Dendritic cell treated with granulocyte-macrophage colony-stimulating factor and Interleukin-4, amounts not matched to agents 40 ng/mL and 50 ng/mL, for 4 days (primary cell): ENCODE measurements around the gene MADD.
A peak's percentile ranks its signal among the peaks of the same experiment; 100 is the strongest.
"Not testable (repeated sequence)": the region's sequence is repeated elsewhere in the genome, so short reads cannot be mapped to it uniquely, and the experiment has no call there.

Experiments
- H3K27ac Mint-ChIP-seq: one replicate; pipeline ENCODE4 v1.8.0; 2022; ENCODE audit warnings: mild to moderate bottlenecking, mixed read lengths
- H3K27me3 Mint-ChIP-seq: one replicate; pipeline ENCODE4 v1.8.0; 2022; ENCODE audit warnings: mild to moderate bottlenecking, mixed read lengths
- H3K36me3 Mint-ChIP-seq: one replicate; pipeline ENCODE4 v1.8.0; 2022; ENCODE audit warnings: low read depth, mixed read lengths
- H3K4me1 Mint-ChIP-seq: one replicate; pipeline ENCODE4 v1.8.0; 2022; ENCODE audit warnings: low read depth, mixed read lengths
- H3K4me3 Mint-ChIP-seq: one replicate; pipeline ENCODE4 v1.8.0; 2022; ENCODE audit warnings: mild to moderate bottlenecking, moderate library complexity, mixed read lengths
- H3K9me3 Mint-ChIP-seq: one replicate; pipeline ENCODE4 v1.8.0; 2022; ENCODE audit warnings: mixed read lengths
- intact Hi-C: fragments of 100-400 bp; cut with micrococcal nuclease; formaldehyde crosslinking; loops from one replicate; pipeline ENCODE4 v1.15.0; 2022

Gene MADD

GRCh38 chr11:47327949-47328348 is 58.0 kb downstream of the MADD start:
- intact Hi-C loops, result no loop called here
- Mint-ChIP-seq H3K36me3 (no peaks in the 10 kb centered on the region), H3K9me3 (no peaks in the 10 kb centered on the region), H3K27me3 (no peaks in the 10 kb centered on the region), H3K4me3 (no peak overlapping the region), H3K4me1 (peaks cover 27% of the 10 kb centered on the region), H3K27ac (peak overlapping the region; percentile 68)

- Mint-ChIP-seq H3K27ac (peak overlapping the region; percentile 68), H3K27me3 (no peaks in the 10 kb centered on the region), H3K4me1 (peaks cover 27% of the 10 kb centered on the region), H3K36me3 (no peaks in the 10 kb centered on the region), H3K9me3 (no peaks in the 10 kb centered on the region), H3K4me3 (no peak overlapping the region)
- intact Hi-C loops, result no loop called here
Observed at GRCh38 chr11:47328449-47329390, 58.8 kb downstream of the MADD start.

DNA sequence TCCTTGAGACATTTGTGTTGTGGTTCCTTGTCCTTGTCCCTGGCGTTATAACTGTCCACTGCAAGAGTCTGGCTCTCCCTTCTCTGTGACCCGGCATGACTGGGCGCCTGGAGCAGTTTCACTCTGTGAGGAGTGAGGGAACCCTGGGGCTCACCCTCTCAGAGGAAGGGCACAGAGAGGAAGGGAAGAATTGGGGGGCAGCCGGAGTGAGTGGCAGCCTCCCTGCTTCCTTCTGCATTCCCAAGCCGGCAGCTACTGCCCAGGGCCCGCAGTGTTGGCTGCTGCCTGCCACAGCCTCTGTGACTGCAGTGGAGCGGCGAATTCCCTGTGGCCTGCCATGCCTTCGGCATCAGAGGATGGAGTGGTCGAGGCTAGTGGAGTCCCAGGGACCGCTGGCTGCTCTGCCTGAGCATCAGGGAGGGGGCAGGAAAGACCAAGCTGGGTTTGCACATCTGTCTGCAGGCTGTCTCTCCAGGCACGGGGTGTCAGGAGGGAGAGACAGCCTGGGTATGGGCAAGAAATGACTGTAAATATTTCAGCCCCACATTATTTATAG is 59.6 kb downstream of the MADD start:
- H3K27ac Mint-ChIP-seq, result peak overlapping the region; percentile 68

DNA sequence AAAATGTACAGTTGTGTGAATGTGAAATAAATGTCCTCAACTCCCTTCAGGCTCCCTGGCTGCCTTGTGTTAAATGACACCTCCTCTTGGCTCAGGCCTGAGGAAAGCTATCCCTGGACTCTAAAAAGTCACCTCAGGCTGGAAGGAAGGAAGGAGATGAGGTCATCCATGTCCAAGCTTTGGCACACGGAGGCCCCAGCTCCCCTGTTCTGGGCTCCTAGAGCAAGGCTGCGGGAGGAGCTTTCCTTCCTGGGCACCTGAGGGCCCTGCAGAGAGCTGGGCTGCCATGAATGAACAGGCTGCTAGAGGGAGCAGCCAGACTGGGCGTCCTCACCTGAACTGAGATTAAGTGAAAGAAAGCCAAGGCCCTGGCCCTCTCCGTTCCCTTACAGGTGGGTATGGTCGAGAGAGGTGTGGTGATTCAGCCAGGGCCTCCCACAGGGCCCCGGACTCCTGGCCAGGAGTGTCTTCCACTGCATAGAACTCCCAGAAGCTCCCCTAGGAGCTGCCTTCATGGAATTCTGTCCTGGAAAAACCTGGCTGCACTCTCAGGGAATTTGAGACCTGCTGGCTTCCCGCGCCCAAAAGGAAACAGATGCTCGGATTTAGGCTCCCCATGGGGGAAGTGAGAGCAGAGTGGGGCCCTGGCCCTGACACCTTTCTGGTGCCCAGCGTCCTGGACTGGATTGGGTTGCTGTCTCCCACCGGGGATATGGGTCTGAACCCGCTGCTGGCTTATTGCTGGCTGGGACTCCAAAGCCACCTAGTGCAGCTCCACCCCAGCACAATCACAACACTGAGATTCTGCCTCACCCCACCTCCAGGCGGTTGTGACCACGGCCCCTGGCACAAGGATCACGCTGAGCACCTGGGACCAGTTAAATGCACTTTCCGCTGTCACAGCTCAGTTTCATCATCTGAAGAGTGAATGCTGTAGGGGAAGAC is 60.3 kb downstream of the MADD start:
- Mint-ChIP-seq H3K4me3 (no peak overlapping the region), H3K27me3 (no peaks in the 10 kb centered on the region), H3K27ac (no peak overlapping the region), H3K36me3 (no peaks in the 10 kb centered on the region), H3K4me1 (peaks cover 27% of the 10 kb centered on the region), H3K9me3 (no peaks in the 10 kb centered on the region)
- intact Hi-C loops, result no loop called here

More for the DNA sequence above, 59.6 kb downstream of the MADD start:
- H3K36me3 Mint-ChIP-seq, result no peaks in the 10 kb centered on the region
- intact Hi-C loops, result no loop called here
- no peaks in the 10 kb centered on the region for H3K9me3 Mint-ChIP-seq
- no peak overlapping the region for H3K4me3 Mint-ChIP-seq
- no peaks in the 10 kb centered on the region for H3K27me3 Mint-ChIP-seq
- peaks cover 27% of the 10 kb centered on the region for H3K4me1 Mint-ChIP-seq

DNA sequence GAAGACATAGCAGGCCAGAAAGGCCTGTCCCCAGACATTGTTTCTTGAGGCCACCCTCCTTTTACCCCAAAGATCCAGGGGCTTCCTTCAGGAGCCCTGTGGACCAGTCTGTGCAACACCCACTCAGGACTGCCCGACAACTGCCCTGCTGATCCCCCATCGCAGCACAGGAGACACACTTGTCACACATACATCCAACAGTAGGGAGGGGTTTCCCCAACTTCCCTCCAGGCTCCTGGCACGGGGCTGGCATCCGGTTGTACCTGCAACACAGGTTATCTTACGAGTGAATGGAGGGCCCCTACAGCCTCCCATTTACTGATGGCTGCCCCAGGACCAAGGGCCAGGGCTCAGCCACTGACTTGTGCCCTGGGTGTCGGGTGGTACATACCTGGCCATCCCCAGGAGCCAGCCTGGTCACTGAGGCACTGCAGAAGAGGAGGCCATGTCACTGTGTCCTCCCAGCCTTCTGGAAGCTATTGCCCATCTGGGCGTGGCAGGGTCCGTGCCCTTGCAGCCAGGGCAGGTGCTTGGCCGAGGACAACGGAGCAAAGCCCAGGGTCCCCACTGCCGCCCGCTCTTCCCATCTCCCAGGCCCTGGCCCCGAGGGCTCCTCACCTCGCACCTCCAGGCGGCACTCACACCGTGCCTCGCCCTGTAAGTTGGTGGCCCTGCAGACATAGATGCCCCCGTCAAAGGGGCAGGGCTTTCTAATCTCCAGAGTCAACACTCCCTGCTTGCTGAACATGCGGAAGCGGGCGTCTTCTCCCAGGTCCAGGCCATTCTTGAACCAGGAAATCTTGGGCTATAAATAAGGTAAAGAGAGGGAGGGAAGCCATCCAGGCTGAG is 61.7 kb downstream of the MADD start:
- intact Hi-C loops, result no loop called here
- H3K36me3 Mint-ChIP-seq, result peaks cover 10% of the 10 kb centered on the region
- no peaks in the 10 kb centered on the region for H3K9me3 Mint-ChIP-seq
- H3K4me1 Mint-ChIP-seq, result peaks cover 25% of the 10 kb centered on the region
- H3K27ac Mint-ChIP-seq, result no peak overlapping the region
- no peak overlapping the region for H3K4me3 Mint-ChIP-seq
- H3K27me3 Mint-ChIP-seq, result no peaks in the 10 kb centered on the region

DNA sequence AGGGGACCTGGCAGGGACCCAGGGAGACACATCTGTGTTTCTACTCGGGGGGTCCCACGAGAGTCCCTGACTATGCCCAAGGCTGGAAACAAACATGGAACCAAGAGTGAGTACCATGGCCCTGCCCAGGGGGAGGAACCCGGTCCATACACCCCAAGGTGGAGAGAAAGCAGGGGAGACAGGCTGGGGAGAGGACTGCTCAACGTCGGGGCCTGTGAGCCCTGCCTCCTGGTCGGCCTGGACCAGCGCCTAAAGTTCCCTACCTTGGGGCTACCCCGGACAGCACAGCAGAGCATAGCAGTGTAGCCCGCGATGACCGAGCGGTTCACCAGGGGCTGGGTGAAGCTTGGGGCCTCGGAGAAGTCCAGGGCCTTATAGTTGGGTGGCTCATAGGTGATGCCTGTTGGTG is 62.4 kb downstream of the MADD start:
- Mint-ChIP-seq H3K27me3 (no peaks in the 10 kb centered on the region), H3K9me3 (no peaks in the 10 kb centered on the region), H3K36me3 (peaks cover 17% of the 10 kb centered on the region), H3K4me1 (peaks cover 20% of the 10 kb centered on the region), H3K4me3 (no peak overlapping the region), H3K27ac (no peak overlapping the region)
- intact Hi-C loops, result no loop called here

GRCh38 chr11:47332791-47333525 is 63.0 kb downstream of the MADD start:
- intact Hi-C loops, result no loop called here
- H3K27me3 Mint-ChIP-seq, result no peaks in the 10 kb centered on the region
- H3K36me3 Mint-ChIP-seq, result peaks cover 23% of the 10 kb centered on the region
- peaks cover 14% of the 10 kb centered on the region for H3K4me1 Mint-ChIP-seq
- H3K4me3 Mint-ChIP-seq, result no peak overlapping the region
- no peak overlapping the region for H3K27ac Mint-ChIP-seq
- H3K9me3 Mint-ChIP-seq, result no peaks in the 10 kb centered on the region

GRCh38 chr11:47333526-47333845 is 63.6 kb downstream of the MADD start:
- H3K4me3 Mint-ChIP-seq, result no peak overlapping the region
- peaks cover 9% of the 10 kb centered on the region for H3K4me1 Mint-ChIP-seq
- H3K36me3 Mint-ChIP-seq, result peaks cover 28% of the 10 kb centered on the region
- H3K27me3 Mint-ChIP-seq, result no peaks in the 10 kb centered on the region
- intact Hi-C loops, result no loop called here
- no peak overlapping the region for H3K27ac Mint-ChIP-seq
- H3K9me3 Mint-ChIP-seq, result no peaks in the 10 kb centered on the region

DNA sequence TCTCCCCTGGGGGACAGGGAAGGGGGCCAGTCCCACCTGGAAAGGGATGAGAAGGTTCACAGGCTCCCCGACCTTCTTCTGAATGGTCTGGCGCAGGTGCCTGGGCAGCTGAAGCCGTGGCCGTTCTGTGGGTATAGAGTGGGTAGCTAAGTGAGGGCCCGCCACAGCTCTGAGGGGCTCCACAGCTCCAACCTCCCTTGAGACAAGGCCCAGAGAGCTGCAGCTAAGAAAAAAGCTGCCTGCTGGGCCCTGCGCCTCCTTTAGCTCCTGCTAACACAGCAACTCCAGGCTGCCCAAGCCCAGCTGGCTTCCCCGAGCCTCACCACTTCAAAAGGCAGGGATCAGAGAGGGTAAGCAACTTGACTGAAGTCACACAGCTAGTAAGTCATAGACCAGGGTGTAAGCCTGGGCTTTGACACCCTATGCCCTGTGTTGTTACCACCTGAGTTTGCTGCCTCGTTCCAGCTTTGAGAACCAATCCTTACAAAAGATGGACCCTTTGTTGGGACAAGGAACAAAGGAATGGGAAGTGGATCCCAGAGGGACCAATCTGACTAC is 64.0 kb downstream of the MADD start:
- Mint-ChIP-seq H3K9me3 (no peaks in the 10 kb centered on the region), H3K27ac (no peak overlapping the region), H3K36me3 (peaks cover 33% of the 10 kb centered on the region), H3K4me3 (no peak overlapping the region), H3K4me1 (peaks cover 5% of the 10 kb centered on the region), H3K27me3 (no peaks in the 10 kb centered on the region)
- intact Hi-C loops, result no loop called here

GRCh38 chr11:47334699-47335411 is 64.9 kb downstream of the MADD start:
- intact Hi-C loops, H3K27me3 Mint-ChIP-seq, H3K27ac Mint-ChIP-seq, H3K4me3 Mint-ChIP-seq, H3K4me1 Mint-ChIP-seq, H3K9me3 Mint-ChIP-seq: not testable (repeated sequence)
- H3K36me3 Mint-ChIP-seq, result peaks cover 42% of the 10 kb centered on the region

- Mint-ChIP-seq H3K36me3 (peaks cover 51% of the 10 kb centered on the region), H3K27ac (no peak overlapping the region), H3K9me3 (no peaks in the 10 kb centered on the region), H3K27me3 (no peaks in the 10 kb centered on the region), H3K4me3 (no peak overlapping the region), H3K4me1 (no peaks in the 10 kb centered on the region)
- intact Hi-C loops, result no loop called here
Observed at GRCh38 chr11:47335733-47336132, 65.8 kb downstream of the MADD start.

DNA sequence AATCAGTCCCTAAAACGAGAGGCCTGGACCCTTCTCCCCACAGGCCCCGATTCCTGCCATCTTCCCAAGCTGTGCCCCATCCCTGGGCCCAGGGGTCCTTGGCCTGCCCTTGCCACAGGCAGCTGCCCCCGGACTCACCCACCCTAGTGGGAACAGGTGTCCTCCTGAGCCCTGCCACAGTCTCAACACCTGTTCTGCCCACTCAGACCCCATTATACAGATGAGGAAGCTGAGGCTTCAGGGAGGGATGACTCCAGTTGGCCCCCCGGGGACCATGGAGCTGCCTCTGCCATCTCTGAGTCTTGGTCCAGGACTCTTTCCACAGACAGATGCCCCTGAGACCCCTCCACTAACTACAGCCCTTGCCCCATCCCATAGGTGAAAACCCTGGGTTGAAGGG is 66.7 kb downstream of the MADD start:
- no peaks in the 10 kb centered on the region for H3K9me3 Mint-ChIP-seq
- H3K4me1 Mint-ChIP-seq, result no peaks in the 10 kb centered on the region
- peaks cover 56% of the 10 kb centered on the region for H3K36me3 Mint-ChIP-seq
- H3K27ac Mint-ChIP-seq, result no peak overlapping the region
- intact Hi-C loops, result no loop called here
- no peak overlapping the region for H3K4me3 Mint-ChIP-seq
- H3K27me3 Mint-ChIP-seq, result no peaks in the 10 kb centered on the region
